ENCODE measurements around the gene PDZD7. TPM values are rescaled to one million over a fixed set of nuclear protein-coding genes. Genes with fewer than 3 reads are reported as not detected.
A peak's percentile ranks its signal among the peaks of the same experiment; 100 is the strongest.

The PDZD7 gene
- total and polyA plus RNA-seq, 2 donors (not counting 3 experiments of a cell fraction or from before 2014, with no cell fraction given) = 0.41 to 1.6 TPM

GRCh38 chr10:100988166-100988565, 42.8 kb downstream of the PDZD7 start:
- no peaks in the 10 kb centered on the region for H4K20me1 ChIP-seq (replicated peaks; ENCODE audit: control insufficient read depth, extremely low read depth, insufficient read depth, low read length)
- FAIRE-seq = no peak
- dilution Hi-C loops (cut with MboI; ENCODE audit: extremely low pct_ligation_motif_present, low sequenced_read_pairs) (no loop called here), intact Hi-C loops (cut with micrococcal nuclease) (no loop called here)
- ChIA-PET POLR2A (no interaction called here), CTCF (interaction anchor here (1.2 to 3.8 kb wide), 2 partner anchors 9 to 31 kb away, joined by 4 to 15 read pairs; no protein-coding TSS in a partner anchor)
- H3K9me1 ChIP-seq (replicated peaks; ENCODE audit: control insufficient read depth, extremely low read depth, insufficient read depth, low read length) = no peaks in the 10 kb centered on the region
- no peaks in the 10 kb centered on the region for H3K9me3 ChIP-seq (replicated peaks; ENCODE audit: control insufficient read depth, insufficient read depth, low read length)
- peaks cover 1 to 16% of the 10 kb centered on the region in 2 experiments for H3K36me3 ChIP-seq (ENCODE audit: control insufficient read depth in 2 of 2, extremely low read depth in 1 of 2, insufficient read depth in 2 of 2, low read length in 2 of 2)
- H3K4me2 ChIP-seq (ENCODE audit: insufficient read depth, low read length) = peak overlapping the region; percentile 79
- H3K27me3 ChIP-seq (ENCODE audit: control insufficient read depth in 2 of 2, insufficient read depth in 2 of 2, low read length in 2 of 2) = no peaks in the 10 kb centered on the region
- H3K4me1 ChIP-seq (ENCODE audit: control insufficient read depth, extremely low read depth, insufficient read depth, low read length) = peaks cover 12% of the 10 kb centered on the region
- peaks cover 30% of the 10 kb centered on the region for H3K79me2 ChIP-seq (ENCODE audit: control insufficient read depth, insufficient read depth, low read length)
- TF ChIP-seq GATA2 (IDR thresholded peaks at IDR 0.05; ENCODE audit: insufficient read depth, insufficient read length, low read depth, low read length) (no peak), MYC (IDR thresholded peaks at IDR 0.05; ENCODE audit: low read depth, low read length) (no peak), FOS (IDR thresholded peaks at IDR 0.05; ENCODE audit: borderline replicate concordance, insufficient read depth, low read length) (no peak), POLR2AphosphoS5 (IDR thresholded peaks at IDR 0.05; ENCODE audit: insufficient read depth, low read depth, low read length) (no peak), EZH2 (IDR thresholded peaks at IDR 0.05; ENCODE audit: borderline replicate concordance, low read depth, low read length, severe bottlenecking) (no peak), POLR2A (IDR thresholded peaks at IDR 0.05; ENCODE audit: low read depth, low read length) (no peak), JUN (IDR thresholded peaks at IDR 0.05; ENCODE audit: borderline replicate concordance, insufficient read depth, insufficient read length, low read depth) (no peak)
- TF ChIP-seq, protein P1, sequence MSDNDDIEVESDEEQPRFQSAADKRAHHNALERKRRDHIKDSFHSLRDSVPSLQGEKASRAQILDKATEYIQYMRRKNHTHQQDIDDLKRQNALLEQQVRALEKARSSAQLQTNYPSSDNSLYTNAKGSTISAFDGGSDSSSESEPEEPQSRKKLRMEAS (IDR thresholded peaks at IDR 0.05; ENCODE audit: insufficient read depth, insufficient read length) = no peak
- TF ChIP-seq, protein P2, sequence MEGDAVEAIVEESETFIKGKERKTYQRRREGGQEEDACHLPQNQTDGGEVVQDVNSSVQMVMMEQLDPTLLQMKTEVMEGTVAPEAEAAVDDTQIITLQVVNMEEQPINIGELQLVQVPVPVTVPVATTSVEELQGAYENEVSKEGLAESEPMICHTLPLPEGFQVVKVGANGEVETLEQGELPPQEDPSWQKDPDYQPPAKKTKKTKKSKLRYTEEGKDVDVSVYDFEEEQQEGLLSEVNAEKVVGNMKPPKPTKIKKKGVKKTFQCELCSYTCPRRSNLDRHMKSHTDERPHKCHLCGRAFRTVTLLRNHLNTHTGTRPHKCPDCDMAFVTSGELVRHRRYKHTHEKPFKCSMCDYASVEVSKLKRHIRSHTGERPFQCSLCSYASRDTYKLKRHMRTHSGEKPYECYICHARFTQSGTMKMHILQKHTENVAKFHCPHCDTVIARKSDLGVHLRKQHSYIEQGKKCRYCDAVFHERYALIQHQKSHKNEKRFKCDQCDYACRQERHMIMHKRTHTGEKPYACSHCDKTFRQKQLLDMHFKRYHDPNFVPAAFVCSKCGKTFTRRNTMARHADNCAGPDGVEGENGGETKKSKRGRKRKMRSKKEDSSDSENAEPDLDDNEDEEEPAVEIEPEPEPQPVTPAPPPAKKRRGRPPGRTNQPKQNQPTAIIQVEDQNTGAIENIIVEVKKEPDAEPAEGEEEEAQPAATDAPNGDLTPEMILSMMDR (IDR thresholded peaks at IDR 0.05; ENCODE audit: extremely low read depth in 1 of 2, insufficient read depth in 1 of 2, low read depth in 1 of 2, low read length in 2 of 2) = no peak
- no peak for DNase-seq (ENCODE audit: low read depth, low spot score)
- BruUV-seq (replicated peaks) = TSS peak; percentile 23
- H2AFZ ChIP-seq (ENCODE audit: low read depth, low read length) = no peak overlapping the region
- peak overlapping the region; percentile 73 to 98 (median 81) for H3K4me3 ChIP-seq (replicated peaks in 1 of 3; ENCODE audit: insufficient read depth in 1 of 3, low read depth in 1 of 3, low read length in 3 of 3)
- H3K27ac ChIP-seq (ENCODE audit: insufficient read depth, low read depth, low read length) = no peak overlapping the region
- peak overlapping the region; percentile 53 for H3K9ac ChIP-seq (replicated peaks; ENCODE audit: extremely low read depth, insufficient read depth, low read length)

All from endothelial cell of umbilical vein (primary cell).